Osteocyte (in vitro differentiated cells): ENCODE results near the gene SPON1. TPM values are rescaled to one million over a fixed set of nuclear protein-coding genes. Genes with fewer than 3 reads are reported as not detected.

ENCODE experiments used
- DNase-seq: peaks from one replicate; pipeline ENCODE4 v3.0.0; 2021; ENCODE audit warnings: mixed read lengths; ENCODE audit not compliant: unreplicated experiment; ENCODE audit errors: extremely low spot score
- H3K27ac Mint-ChIP-seq: one replicate; pipeline ENCODE4 v1.8.0; 2021; ENCODE audit warnings: mild to moderate bottlenecking, mixed read lengths; ENCODE audit not compliant: unreplicated experiment
- H3K27me3 Mint-ChIP-seq: one replicate; pipeline ENCODE4 v1.8.0; 2021; ENCODE audit warnings: mixed read lengths; ENCODE audit not compliant: unreplicated experiment
- H3K36me3 Mint-ChIP-seq: one replicate; pipeline ENCODE4 v1.8.0; 2021; ENCODE audit warnings: mixed read lengths; ENCODE audit not compliant: unreplicated experiment
- H3K4me1 Mint-ChIP-seq: one replicate; pipeline ENCODE4 v1.8.0; 2021; ENCODE audit warnings: mixed read lengths; ENCODE audit not compliant: unreplicated experiment
- H3K4me3 Mint-ChIP-seq: one replicate; pipeline ENCODE4 v1.8.0; 2021; ENCODE audit warnings: mild to moderate bottlenecking, moderate library complexity, mixed read lengths; ENCODE audit not compliant: unreplicated experiment
- H3K9me3 Mint-ChIP-seq: one replicate; pipeline ENCODE4 v1.8.0; 2021; ENCODE audit warnings: mixed read lengths; ENCODE audit not compliant: unreplicated experiment
- total RNA-seq: library from RNA; stranded (reverse); gene quantifications from 2 replicates; pipeline ENCODE4 v1.2.1, GENCODE V29; 2021
- TF ChIP-seq, protein P1 (sequence below): fragments of 200-600 bp; sonication (generic); IDR thresholded peaks from 2 replicates; pipeline ENCODE4 v1.5.0; 2021; ENCODE audit warnings: antibody characterized with exemption, mild to moderate bottlenecking, moderate library complexity

SPON1 gene
- total RNA-seq, 1 donor from 2014 or later, result 0.05 TPM

GRCh38 chr11:14306481-14306880, 344.0 kb downstream of the SPON1 start:
- TF ChIP-seq, protein P1, sequence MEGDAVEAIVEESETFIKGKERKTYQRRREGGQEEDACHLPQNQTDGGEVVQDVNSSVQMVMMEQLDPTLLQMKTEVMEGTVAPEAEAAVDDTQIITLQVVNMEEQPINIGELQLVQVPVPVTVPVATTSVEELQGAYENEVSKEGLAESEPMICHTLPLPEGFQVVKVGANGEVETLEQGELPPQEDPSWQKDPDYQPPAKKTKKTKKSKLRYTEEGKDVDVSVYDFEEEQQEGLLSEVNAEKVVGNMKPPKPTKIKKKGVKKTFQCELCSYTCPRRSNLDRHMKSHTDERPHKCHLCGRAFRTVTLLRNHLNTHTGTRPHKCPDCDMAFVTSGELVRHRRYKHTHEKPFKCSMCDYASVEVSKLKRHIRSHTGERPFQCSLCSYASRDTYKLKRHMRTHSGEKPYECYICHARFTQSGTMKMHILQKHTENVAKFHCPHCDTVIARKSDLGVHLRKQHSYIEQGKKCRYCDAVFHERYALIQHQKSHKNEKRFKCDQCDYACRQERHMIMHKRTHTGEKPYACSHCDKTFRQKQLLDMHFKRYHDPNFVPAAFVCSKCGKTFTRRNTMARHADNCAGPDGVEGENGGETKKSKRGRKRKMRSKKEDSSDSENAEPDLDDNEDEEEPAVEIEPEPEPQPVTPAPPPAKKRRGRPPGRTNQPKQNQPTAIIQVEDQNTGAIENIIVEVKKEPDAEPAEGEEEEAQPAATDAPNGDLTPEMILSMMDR, result peak; percentile 17
- DNase-seq, result no peak
- H3K9me3 Mint-ChIP-seq, result no peaks in the 10 kb centered on the region
- H3K4me1 Mint-ChIP-seq, result peaks cover 32% of the 10 kb centered on the region
- no peaks in the 10 kb centered on the region for H3K36me3 Mint-ChIP-seq
- no peak overlapping the region for H3K4me3 Mint-ChIP-seq
- H3K27ac Mint-ChIP-seq, result no peak overlapping the region
- no peaks in the 10 kb centered on the region for H3K27me3 Mint-ChIP-seq

GRCh38 chr11:14308114-14308896, 345.8 kb downstream of the SPON1 start:
- TF ChIP-seq, protein P1, result peak; percentile 70
- Mint-ChIP-seq H3K4me1 (peaks cover 37% of the 10 kb centered on the region), H3K27me3 (no peaks in the 10 kb centered on the region), H3K27ac (peak overlapping the region; percentile 28), H3K9me3 (no peaks in the 10 kb centered on the region), H3K36me3 (no peaks in the 10 kb centered on the region), H3K4me3 (no peak overlapping the region)
- no peak for DNase-seq

- Mint-ChIP-seq H3K27ac (no peak overlapping the region), H3K27me3 (no peaks in the 10 kb centered on the region), H3K9me3 (no peaks in the 10 kb centered on the region), H3K4me3 (no peak overlapping the region), H3K36me3 (no peaks in the 10 kb centered on the region), H3K4me1 (peaks cover 40% of the 10 kb centered on the region)
- TF ChIP-seq, protein P1, result no peak
- no peak for DNase-seq
Observed at GRCh38 chr11:14308897-14309387, 346.4 kb downstream of the SPON1 start.

DNA sequence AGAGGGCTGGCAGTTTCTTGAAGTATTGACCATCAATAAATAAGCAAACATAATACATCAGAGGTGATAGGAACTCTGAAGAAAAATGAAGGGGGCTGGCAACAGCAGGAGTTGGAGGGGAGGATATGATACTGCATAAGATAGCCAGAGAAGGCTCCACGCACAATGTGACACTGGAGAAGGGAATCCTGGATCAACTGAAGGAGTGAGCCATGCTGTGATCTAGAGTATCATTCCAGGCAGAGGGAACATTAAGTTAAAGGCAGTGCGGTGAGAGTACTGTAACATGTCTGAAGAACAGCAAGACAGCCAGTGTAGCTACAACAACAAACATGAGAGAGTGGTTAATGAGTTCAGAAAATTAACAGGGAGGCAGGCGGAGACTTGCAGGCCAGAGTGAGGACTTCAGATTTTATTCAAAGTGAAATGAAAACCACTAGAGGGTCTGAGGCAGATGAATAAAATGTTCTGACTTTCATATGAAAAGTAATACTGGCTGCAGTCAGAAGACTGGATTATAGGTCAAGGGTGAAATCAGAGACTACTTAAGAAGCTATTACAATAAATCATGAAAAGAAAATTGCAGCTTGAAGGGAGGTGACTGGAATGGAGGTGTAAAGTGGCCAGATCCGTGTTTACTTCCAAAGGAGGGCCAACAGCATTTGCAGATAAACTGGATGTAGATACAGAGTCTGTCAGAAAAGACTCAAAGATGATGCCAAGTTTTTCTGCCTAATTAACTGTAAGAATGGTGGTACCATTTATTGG, 347.1 kb downstream of the SPON1 start:
- H3K4me1 Mint-ChIP-seq, result peaks cover 38% of the 10 kb centered on the region
- TF ChIP-seq, protein P1, result no peak
- H3K4me3 Mint-ChIP-seq, result no peak overlapping the region
- H3K27ac Mint-ChIP-seq, result no peak overlapping the region
- no peaks in the 10 kb centered on the region for H3K27me3 Mint-ChIP-seq
- no peaks in the 10 kb centered on the region for H3K36me3 Mint-ChIP-seq
- H3K9me3 Mint-ChIP-seq, result no peaks in the 10 kb centered on the region
- no peak for DNase-seq

- TF ChIP-seq, protein P1, result no peak
- Mint-ChIP-seq H3K4me3 (no peak overlapping the region), H3K9me3 (no peaks in the 10 kb centered on the region), H3K36me3 (no peaks in the 10 kb centered on the region), H3K4me1 (peaks cover 43% of the 10 kb centered on the region), H3K27me3 (no peaks in the 10 kb centered on the region), H3K27ac (no peak overlapping the region)
- DNase-seq, result no peak
Observed at GRCh38 chr11:14310679-14311078, 348.2 kb downstream of the SPON1 start.
